ENCODE results near the gene UBASH3B. TPM values are rescaled to one million over a fixed set of nuclear protein-coding genes. Genes with fewer than 3 reads are reported as not detected.

The UBASH3B gene
- total RNA-seq, 2 experiments from 2014 or later, result 24.5 to 28.6 TPM

DNA sequence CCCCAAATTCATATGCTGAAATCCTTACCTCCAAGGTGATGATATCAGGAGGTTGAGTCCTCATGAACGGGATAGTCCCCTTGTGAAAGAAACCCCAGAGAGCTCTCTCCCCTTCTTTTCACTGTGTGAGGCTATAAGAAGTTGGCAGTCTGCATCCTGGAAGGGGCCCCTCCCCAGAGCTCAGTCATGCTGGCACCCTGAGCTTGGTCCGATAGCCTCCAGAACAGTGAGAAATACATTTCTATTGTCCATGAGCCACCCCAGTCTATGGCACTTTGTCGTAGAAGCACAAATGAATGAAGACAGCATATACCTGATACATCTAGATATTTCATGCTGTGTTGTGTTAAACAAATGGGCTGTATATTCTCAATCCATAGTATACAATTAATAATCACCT lies 101.7 kb downstream of the UBASH3B start:
- intact Hi-C loops (cut with DNase I, micrococcal nuclease), result no loop called here
- no peak overlapping the region for H3K27ac Mint-ChIP-seq
- ChIA-PET POLR2A (interaction anchor here (0.8 to 1.6 kb wide), 2 partner anchors 82 to 305 kb away, joined by 3 to 9 read pairs; partner anchors contain the start of gene HSPA8), CTCF (interaction anchor here (2.0 kb wide), 1 partner anchor 129 kb away, joined by 17 read pairs; no protein-coding TSS in a partner anchor)
- no peak for ATAC-seq (ENCODE audit: poor library complexity)
- peaks cover 58% of the 10 kb centered on the region for H3K4me1 Mint-ChIP-seq (ENCODE audit: low read depth)
- no peak overlapping the region for H3K4me3 Mint-ChIP-seq
- Histone ChIP-seq H3K4me3 (ENCODE audit: low read length) (no peak overlapping the region), H3K27me3 (ENCODE audit: control insufficient read depth in 1 of 2, insufficient read depth in 2 of 2, low read length in 2 of 2) (no peaks in the 10 kb centered on the region), H3K27ac (ENCODE audit: low read depth in 1 of 2, low read length in 2 of 2) (no peak overlapping the region), H3K4me1 (ENCODE audit: insufficient read depth, low read length) (peaks cover 31% of the 10 kb centered on the region), H3K36me3 (ENCODE audit: insufficient read depth, low read length) (no peaks in the 10 kb centered on the region), H3K9me3 (ENCODE audit: control insufficient read depth in 1 of 2, insufficient read depth in 1 of 2, low read length in 2 of 2) (no peaks in the 10 kb centered on the region)
- TF ChIP-seq, protein P1, sequence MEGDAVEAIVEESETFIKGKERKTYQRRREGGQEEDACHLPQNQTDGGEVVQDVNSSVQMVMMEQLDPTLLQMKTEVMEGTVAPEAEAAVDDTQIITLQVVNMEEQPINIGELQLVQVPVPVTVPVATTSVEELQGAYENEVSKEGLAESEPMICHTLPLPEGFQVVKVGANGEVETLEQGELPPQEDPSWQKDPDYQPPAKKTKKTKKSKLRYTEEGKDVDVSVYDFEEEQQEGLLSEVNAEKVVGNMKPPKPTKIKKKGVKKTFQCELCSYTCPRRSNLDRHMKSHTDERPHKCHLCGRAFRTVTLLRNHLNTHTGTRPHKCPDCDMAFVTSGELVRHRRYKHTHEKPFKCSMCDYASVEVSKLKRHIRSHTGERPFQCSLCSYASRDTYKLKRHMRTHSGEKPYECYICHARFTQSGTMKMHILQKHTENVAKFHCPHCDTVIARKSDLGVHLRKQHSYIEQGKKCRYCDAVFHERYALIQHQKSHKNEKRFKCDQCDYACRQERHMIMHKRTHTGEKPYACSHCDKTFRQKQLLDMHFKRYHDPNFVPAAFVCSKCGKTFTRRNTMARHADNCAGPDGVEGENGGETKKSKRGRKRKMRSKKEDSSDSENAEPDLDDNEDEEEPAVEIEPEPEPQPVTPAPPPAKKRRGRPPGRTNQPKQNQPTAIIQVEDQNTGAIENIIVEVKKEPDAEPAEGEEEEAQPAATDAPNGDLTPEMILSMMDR (IDR thresholded peaks at IDR 0.05), result no peak
- H3K9me3 Mint-ChIP-seq, result no peaks in the 10 kb centered on the region
- no peaks in the 10 kb centered on the region for H3K27me3 Mint-ChIP-seq
- no peaks in the 10 kb centered on the region for H3K36me3 Mint-ChIP-seq (ENCODE audit: low read depth)
- DNase-seq, result no peak

DNA sequence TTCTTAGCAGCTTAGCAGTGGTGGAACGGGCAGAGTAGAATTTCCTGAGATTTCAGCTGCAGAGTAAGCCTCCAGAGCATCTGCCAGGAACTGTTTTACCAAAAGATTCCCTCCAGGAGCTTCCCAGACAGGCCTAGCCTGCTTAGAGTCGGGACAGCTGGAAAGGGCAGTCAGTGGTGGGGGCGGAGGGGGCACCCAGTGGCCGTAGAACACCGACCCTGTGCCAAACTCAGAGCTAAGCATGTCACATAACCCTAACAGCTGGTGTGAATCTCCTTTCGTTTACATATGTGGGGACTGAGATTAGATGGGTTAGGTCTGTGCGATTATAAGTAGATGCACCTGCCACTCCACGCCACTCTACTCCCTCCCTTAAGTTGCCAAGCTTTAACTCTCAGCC lies 102.8 kb downstream of the UBASH3B start:
- Mint-ChIP-seq H3K4me1 (ENCODE audit: low read depth) (peaks cover 52% of the 10 kb centered on the region), H3K27ac (no peak overlapping the region)

DNA sequence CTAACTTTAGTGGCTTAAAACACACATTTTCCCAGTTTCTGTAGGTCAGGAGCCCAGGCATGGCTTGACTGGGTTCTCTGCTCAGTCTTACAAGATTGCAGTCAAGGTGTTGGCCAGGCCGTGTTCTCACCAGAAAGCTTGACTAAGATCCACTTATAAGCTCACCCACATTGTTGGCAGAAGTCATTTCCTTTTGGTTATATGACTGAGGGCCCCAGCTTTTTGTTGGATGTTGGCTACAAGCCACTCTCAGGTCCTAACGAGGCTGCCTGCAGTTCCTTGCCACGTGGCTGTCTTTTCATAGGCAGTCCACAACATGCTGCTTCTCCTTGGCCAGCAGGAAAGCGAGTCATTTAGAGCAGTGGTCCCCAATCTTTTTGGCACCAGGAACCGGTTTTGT lies 103.5 kb downstream of the UBASH3B start:
- Mint-ChIP-seq H3K27me3 (no peaks in the 10 kb centered on the region), H3K36me3 (ENCODE audit: low read depth) (no peaks in the 10 kb centered on the region), H3K4me3 (no peak overlapping the region), H3K27ac (no peak overlapping the region), H3K9me3 (no peaks in the 10 kb centered on the region), H3K4me1 (ENCODE audit: low read depth) (peaks cover 49% of the 10 kb centered on the region)
- TF ChIP-seq, protein P1 (IDR thresholded peaks at IDR 0.05), result no peak
- POLR2A ChIA-PET, result interaction anchor here (1.0 to 1.4 kb wide), 2 partner anchors 62 to 103 kb away, joined by 6 to 7 read pairs; partner anchors contain the start of gene UBASH3B
- ATAC-seq (ENCODE audit: poor library complexity) (no peak), DNase-seq (no peak)
- intact Hi-C loops (cut with DNase I, micrococcal nuclease), result no loop called here
- Histone ChIP-seq H3K4me3 (ENCODE audit: low read length) (no peak overlapping the region), H3K27ac (ENCODE audit: low read depth in 1 of 2, low read length in 2 of 2) (no peak overlapping the region), H3K36me3 (ENCODE audit: insufficient read depth, low read length) (no peaks in the 10 kb centered on the region), H3K9me3 (ENCODE audit: control insufficient read depth in 1 of 2, insufficient read depth in 1 of 2, low read length in 2 of 2) (no peaks in the 10 kb centered on the region), H3K4me1 (ENCODE audit: insufficient read depth, low read length) (peaks cover 28% of the 10 kb centered on the region), H3K27me3 (ENCODE audit: control insufficient read depth in 1 of 2, insufficient read depth in 2 of 2, low read length in 2 of 2) (no peaks in the 10 kb centered on the region)
- CTCF ChIA-PET, result interaction anchor here (1.6 kb wide), 1 partner anchor 102 kb away, joined by 3 read pairs; no protein-coding TSS in a partner anchor

More for the DNA sequence above, 102.8 kb downstream of the UBASH3B start:
- Mint-ChIP-seq H3K9me3 (no peaks in the 10 kb centered on the region), H3K27me3 (no peaks in the 10 kb centered on the region), H3K4me3 (no peak overlapping the region), H3K36me3 (ENCODE audit: low read depth) (no peaks in the 10 kb centered on the region)
- no peaks in the 10 kb centered on the region for H3K27me3 ChIP-seq (ENCODE audit: control insufficient read depth in 1 of 2, insufficient read depth in 2 of 2, low read length in 2 of 2)
- ATAC-seq (ENCODE audit: poor library complexity) (no peak), DNase-seq (no peak)
- no peaks in the 10 kb centered on the region for H3K9me3 ChIP-seq (ENCODE audit: control insufficient read depth in 1 of 2, insufficient read depth in 1 of 2, low read length in 2 of 2)
- CTCF ChIA-PET, result interaction anchor here (0.7 kb wide), 1 partner anchor 178 kb away, joined by 3 read pairs; no protein-coding TSS in a partner anchor
- no peak overlapping the region for H3K27ac ChIP-seq (ENCODE audit: low read depth in 1 of 2, low read length in 2 of 2)
- no peak overlapping the region for H3K4me3 ChIP-seq (ENCODE audit: low read length)
- H3K4me1 ChIP-seq (ENCODE audit: insufficient read depth, low read length), result peaks cover 30% of the 10 kb centered on the region
- no peaks in the 10 kb centered on the region for H3K36me3 ChIP-seq (ENCODE audit: insufficient read depth, low read length)
- POLR2A ChIA-PET, result interaction anchor here (1.0 to 1.4 kb wide), 2 partner anchors 62 to 103 kb away, joined by 6 to 7 read pairs; partner anchors contain the start of gene UBASH3B
- intact Hi-C loops (cut with DNase I, micrococcal nuclease), result no loop called here
- TF ChIP-seq, protein P1 (IDR thresholded peaks at IDR 0.05), result no peak

Measured in CD4-positive, alpha-beta T cell (primary cell).